ENCODE results near the gene ATP4B. TPM values are rescaled to one million over a fixed set of nuclear protein-coding genes. Genes with fewer than 3 reads are reported as not detected.

Gene ATP4B
- total RNA-seq, 1 donor from 2014 or later = not detected

GRCh38 chr13:113634279-113635047 lies 23.5 kb downstream of the ATP4B start:
- no peak for TF ChIP-seq CTCF (IDR thresholded peaks at IDR 0.05; ENCODE audit: partially characterized antibody, unreplicated experiment)
- H3K4me3 Mint-ChIP-seq (ENCODE audit: unreplicated experiment) = no peak overlapping the region
- DNase-seq = no peak
- peaks cover 3% of the 10 kb centered on the region for H3K27me3 Mint-ChIP-seq (ENCODE audit: unreplicated experiment)
- peaks cover 13% of the 10 kb centered on the region for H3K9me3 Mint-ChIP-seq (ENCODE audit: unreplicated experiment)
- peaks cover 26% of the 10 kb centered on the region for H3K36me3 Mint-ChIP-seq (ENCODE audit: unreplicated experiment)
- H3K4me1 Mint-ChIP-seq (ENCODE audit: low read depth, unreplicated experiment) = peaks cover 19% of the 10 kb centered on the region
- no peak overlapping the region for H3K27ac Mint-ChIP-seq (ENCODE audit: unreplicated experiment)

GRCh38 chr13:113633485-113633873 lies 24.5 kb downstream of the ATP4B start:
- peaks cover 4% of the 10 kb centered on the region for H3K27me3 Mint-ChIP-seq (ENCODE audit: unreplicated experiment)
- H3K4me1 Mint-ChIP-seq (ENCODE audit: low read depth, unreplicated experiment) = peaks cover 28% of the 10 kb centered on the region
- DNase-seq = peak; percentile 5
- no peak for TF ChIP-seq CTCF (IDR thresholded peaks at IDR 0.05; ENCODE audit: partially characterized antibody, unreplicated experiment)
- H3K4me3 Mint-ChIP-seq (ENCODE audit: unreplicated experiment) = no peak overlapping the region
- H3K36me3 Mint-ChIP-seq (ENCODE audit: unreplicated experiment) = peaks cover 21% of the 10 kb centered on the region
- peaks cover 16% of the 10 kb centered on the region for H3K9me3 Mint-ChIP-seq (ENCODE audit: unreplicated experiment)
- H3K27ac Mint-ChIP-seq (ENCODE audit: unreplicated experiment) = no peak overlapping the region

- Mint-ChIP-seq H3K36me3 (ENCODE audit: unreplicated experiment) (peaks cover 19% of the 10 kb centered on the region), H3K9me3 (ENCODE audit: unreplicated experiment) (peaks cover 17% of the 10 kb centered on the region), H3K27ac (ENCODE audit: unreplicated experiment) (peak overlapping the region; percentile 66), H3K4me3 (ENCODE audit: unreplicated experiment) (no peak overlapping the region), H3K4me1 (ENCODE audit: low read depth, unreplicated experiment) (peaks cover 31% of the 10 kb centered on the region), H3K27me3 (ENCODE audit: unreplicated experiment) (peaks cover 4% of the 10 kb centered on the region)
- peak; percentile 2 for DNase-seq
- no peak for TF ChIP-seq CTCF (IDR thresholded peaks at IDR 0.05; ENCODE audit: partially characterized antibody, unreplicated experiment)
Observed at GRCh38 chr13:113632706-113633484, 25.1 kb downstream of the ATP4B start.

- peaks cover 25% of the 10 kb centered on the region for H3K9me3 Mint-ChIP-seq (ENCODE audit: unreplicated experiment)
- peaks cover 43% of the 10 kb centered on the region for H3K4me1 Mint-ChIP-seq (ENCODE audit: low read depth, unreplicated experiment)
- no peak for TF ChIP-seq CTCF (IDR thresholded peaks at IDR 0.05; ENCODE audit: partially characterized antibody, unreplicated experiment)
- H3K36me3 Mint-ChIP-seq (ENCODE audit: unreplicated experiment) = peaks cover 24% of the 10 kb centered on the region
- H3K4me3 Mint-ChIP-seq (ENCODE audit: unreplicated experiment) = no peak overlapping the region
- DNase-seq = peak; percentile 12
- no peak overlapping the region for H3K27ac Mint-ChIP-seq (ENCODE audit: unreplicated experiment)
- peaks cover 12% of the 10 kb centered on the region for H3K27me3 Mint-ChIP-seq (ENCODE audit: unreplicated experiment)
Observed at GRCh38 chr13:113631341-113632095, 26.5 kb downstream of the ATP4B start.

Data from glutamatergic neuron (in vitro differentiated cells).